GM21447 (cell line): ENCODE data around the gene DNAL1.
"Not testable (repeated sequence)": the region's sequence is repeated elsewhere in the genome, so short reads cannot be mapped to it uniquely, and the experiment has no call there.

Experiments
- ATAC-seq: cut with Tn5 transposase; IDR thresholded peaks from one replicate; pipeline ENCODE4 v1.9.1; 2021; ENCODE audit not compliant: unreplicated experiment

Gene DNAL1

GRCh38 chr14:73637830-73638229 is 7.0 kb upstream of the DNAL1 start:
- ATAC-seq: no peak

GRCh38 chr14:73640796-73641365 is 3.9 kb upstream of the DNAL1 start:
- no peak for ATAC-seq

GRCh38 chr14:73645248-73645610 is 443 bp downstream of the DNAL1 start:
- ATAC-seq: no peak

GRCh38 chr14:73651005-73651404 is 6.2 kb downstream of the DNAL1 start:
- no peak for ATAC-seq

- ATAC-seq: no peak
Measured at GRCh38 chr14:73655851-73656250, 11.1 kb downstream of the DNAL1 start.

- not testable (repeated sequence) for ATAC-seq
Measured at GRCh38 chr14:73659202-73659601, 14.4 kb downstream of the DNAL1 start.

- no peak for ATAC-seq
Measured at GRCh38 chr14:73660511-73660910, 15.7 kb downstream of the DNAL1 start.

- ATAC-seq: no peak
Measured at GRCh38 chr14:73661872-73662271, 17.1 kb downstream of the DNAL1 start.

- no peak for ATAC-seq
Measured at GRCh38 chr14:73662487-73662943, 17.7 kb downstream of the DNAL1 start.

GRCh38 chr14:73663548-73664212 is 18.9 kb downstream of the DNAL1 start:
- no peak for ATAC-seq

GRCh38 chr14:73665130-73665529 is 20.3 kb downstream of the DNAL1 start:
- ATAC-seq: no peak

GRCh38 chr14:73666583-73666982 is 21.8 kb downstream of the DNAL1 start:
- no peak for ATAC-seq

GRCh38 chr14:73667854-73668253 is 23.1 kb downstream of the DNAL1 start:
- no peak for ATAC-seq

- ATAC-seq: no peak
Measured at GRCh38 chr14:73674986-73675385, 30.2 kb downstream of the DNAL1 start.

GRCh38 chr14:73678698-73679097 is 33.9 kb downstream of the DNAL1 start:
- ATAC-seq: no peak

- no peak for ATAC-seq
Measured at GRCh38 chr14:73680821-73681220, 36.0 kb downstream of the DNAL1 start.

GRCh38 chr14:73684627-73685026 is 39.8 kb downstream of the DNAL1 start:
- ATAC-seq: no peak

- ATAC-seq: no peak
Measured at GRCh38 chr14:73685328-73685727, 40.5 kb downstream of the DNAL1 start.

- ATAC-seq: no peak
Measured at GRCh38 chr14:73686901-73687300, 42.1 kb downstream of the DNAL1 start.

GRCh38 chr14:73694083-73694482 is 49.3 kb downstream of the DNAL1 start:
- ATAC-seq: no peak

- no peak for ATAC-seq
Measured at GRCh38 chr14:73695082-73695481, 50.3 kb downstream of the DNAL1 start.

GRCh38 chr14:73695997-73696396 is 51.2 kb downstream of the DNAL1 start:
- peak; percentile 59 for ATAC-seq
